ENCODE results near the gene SNTB2.
"Not testable (repeated sequence)": the region's sequence is repeated elsewhere in the genome, so short reads cannot be mapped to it uniquely, and the experiment has no call there.

Gene SNTB2

DNA sequence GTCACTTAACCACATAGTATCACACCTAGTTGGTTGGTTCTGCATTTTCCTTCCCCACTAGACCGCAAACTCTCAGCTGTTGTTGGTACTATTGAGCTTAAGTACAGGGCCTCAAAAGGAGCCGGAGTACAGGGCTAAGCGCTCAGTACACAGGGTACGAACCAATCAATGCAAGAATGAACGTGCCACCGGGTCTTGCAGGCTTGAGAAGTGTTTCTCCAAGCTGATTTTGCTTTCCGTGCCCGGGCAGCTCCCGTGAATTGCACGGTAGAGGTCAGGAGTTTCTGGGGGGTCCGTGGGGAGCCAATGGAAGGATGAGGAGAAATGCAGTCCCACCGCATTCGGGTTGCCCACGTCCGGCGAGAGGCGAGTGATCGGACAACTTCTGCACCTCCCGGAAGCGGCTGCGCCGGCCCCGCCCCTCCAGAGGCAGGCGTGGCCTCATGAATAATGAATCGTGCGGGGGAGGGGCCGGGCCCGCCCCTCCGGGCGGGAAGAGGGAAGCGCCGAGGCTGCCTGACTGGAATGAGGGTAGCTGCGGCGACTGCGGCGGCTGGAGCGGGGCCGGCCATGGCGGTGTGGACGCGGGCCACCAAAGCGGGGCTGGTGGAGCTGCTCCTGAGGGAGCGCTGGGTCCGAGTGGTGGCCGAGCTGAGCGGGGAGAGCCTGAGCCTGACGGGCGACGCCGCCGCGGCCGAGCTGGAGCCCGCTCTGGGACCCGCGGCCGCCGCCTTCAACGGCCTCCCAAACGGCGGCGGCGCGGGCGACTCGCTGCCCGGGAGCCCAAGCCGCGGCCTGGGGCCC is at the start of gene SNTB2:
TSS of gene SNTB2 (plus strand) at position 523 of the 804 bp plus-strand sequence. CDS start at position 526, 3 bp downstream.
- DNase-seq (ENCODE audit: low spot score), result peak; percentile 93

DNA sequence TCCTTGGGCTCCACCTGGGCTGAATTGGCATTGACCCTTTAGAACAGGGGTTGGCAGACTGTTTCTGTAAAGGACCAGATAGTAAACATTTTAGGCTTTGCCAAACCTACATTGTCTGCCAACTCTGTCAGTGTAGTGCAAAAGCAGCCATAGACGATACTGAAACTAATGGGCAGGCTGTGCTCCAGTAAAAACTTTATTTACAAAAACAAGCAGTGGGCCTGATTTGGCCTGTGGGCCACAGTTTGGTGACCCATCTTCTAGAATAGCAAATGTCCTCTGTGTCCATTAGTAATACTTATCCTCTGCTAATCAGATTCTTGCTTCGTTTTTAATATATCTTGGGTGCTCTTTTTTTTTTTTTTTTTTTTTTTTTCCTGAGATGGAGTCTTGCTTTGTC is 48.4 kb upstream of the SNTB2 start:
- DNase-seq (ENCODE audit: low spot score), result no peak

DNA sequence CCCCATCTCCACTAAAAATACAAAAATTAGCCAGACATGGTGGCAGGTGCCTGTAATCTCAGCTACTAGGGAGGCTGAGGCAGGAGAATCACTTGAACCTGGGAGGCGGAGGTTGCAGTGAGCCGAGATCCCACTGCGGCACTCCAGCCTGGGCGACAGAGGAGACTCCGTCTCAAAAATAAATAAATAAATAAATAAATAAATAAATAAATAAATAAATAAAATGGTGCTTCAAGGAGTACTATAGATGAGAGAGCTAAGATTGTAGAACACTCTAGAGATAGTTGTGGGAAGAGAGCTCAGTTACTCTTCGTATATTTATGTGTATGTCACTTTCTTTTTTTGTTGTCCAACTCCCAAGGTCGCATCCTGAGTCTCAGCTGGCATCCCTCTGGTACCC is 47.5 kb upstream of the SNTB2 start:
- DNase-seq (ENCODE audit: low spot score), result not testable (repeated sequence)

- DNase-seq (ENCODE audit: low spot score), result no peak
Observed at GRCh38 chr16:69141014-69141413, 46.0 kb upstream of the SNTB2 start.

DNA sequence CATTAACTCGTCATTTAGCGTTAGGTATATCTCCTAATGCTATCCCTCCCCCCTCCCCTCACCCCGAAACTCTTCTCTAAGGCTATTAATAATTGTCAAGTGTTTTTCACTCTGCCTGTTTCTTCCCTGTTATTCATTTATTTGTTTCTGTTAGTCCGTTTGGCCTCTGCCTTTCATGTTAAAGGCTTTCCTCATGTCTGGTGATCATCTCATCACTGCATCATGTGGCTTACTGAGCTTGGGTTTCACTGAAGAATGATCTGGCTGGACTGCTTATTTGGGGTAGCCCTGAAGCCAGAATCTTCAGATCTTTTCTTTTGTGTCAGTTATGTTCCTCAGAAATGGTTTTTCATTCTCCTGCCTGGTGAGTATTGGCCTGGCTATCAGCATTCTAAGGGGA is 45.0 kb upstream of the SNTB2 start:
- DNase-seq (ENCODE audit: low spot score), result no peak

DNA sequence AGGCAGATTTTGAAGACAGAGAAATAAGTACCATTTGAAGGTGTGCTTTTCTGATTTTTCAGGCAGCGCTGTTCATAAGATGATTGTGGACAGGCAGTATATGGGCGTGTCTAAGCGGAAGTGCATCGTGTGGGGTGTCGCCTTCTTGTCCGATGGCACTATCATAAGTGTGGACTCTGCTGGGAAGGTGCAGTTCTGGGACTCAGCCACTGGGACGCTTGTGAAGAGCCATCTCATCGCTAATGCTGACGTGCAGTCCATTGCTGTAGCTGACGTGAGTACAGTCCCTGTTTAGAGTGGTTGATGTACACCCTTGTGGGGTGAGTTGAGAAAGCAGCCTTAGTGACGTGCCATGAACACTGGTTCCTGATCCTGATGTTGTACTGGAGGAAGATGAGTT is 43.8 kb upstream of the SNTB2 start:
- DNase-seq (ENCODE audit: low spot score), result no peak

DNA sequence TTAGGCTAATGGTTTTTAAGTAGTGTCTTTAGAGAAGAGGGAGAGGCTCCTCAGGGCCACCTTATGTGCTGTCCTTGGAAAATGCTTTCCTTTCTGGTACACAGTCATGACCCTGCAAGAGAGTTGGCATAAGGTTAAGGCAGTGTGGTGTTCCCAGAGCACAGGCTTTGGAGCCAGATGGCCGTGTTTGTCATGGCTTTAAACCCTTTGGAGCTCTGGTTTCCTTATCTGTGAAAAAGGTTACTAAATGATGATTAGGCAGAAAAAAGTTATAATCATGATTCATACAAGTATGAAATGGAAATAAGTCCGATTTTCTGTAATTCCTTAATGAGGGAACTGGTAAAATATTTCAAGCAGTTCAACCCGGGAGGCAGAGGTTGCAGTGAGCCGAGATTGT is 41.3 kb upstream of the SNTB2 start:
- DNase-seq (ENCODE audit: low spot score), result no peak

DNA sequence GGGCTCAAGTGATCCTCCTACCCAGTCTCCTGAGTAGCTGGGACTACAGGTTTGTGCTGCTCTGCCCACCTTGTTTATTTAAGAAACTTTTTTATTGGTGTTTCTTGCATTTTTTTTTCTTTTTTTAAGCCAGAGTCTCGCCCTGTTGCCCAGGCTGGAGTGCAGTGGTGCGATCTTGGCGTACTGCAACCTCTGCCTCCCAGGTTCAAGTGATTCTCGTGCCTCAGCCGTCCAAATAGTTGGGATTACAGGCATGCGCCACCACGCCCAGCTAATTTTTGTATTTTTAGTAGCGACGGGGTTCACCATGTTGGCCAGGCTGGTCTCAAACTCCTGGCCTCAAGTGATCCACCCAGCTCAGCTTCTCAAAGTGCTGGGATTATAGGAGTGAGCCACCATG is 37.3 kb upstream of the SNTB2 start:
- not testable (repeated sequence) for DNase-seq (ENCODE audit: low spot score)

- peak; percentile 60 for DNase-seq (ENCODE audit: low spot score)
Observed at GRCh38 chr16:69150146-69150865, 36.7 kb upstream of the SNTB2 start.

GRCh38 chr16:69157196-69157595 is 29.8 kb upstream of the SNTB2 start:
- DNase-seq (ENCODE audit: low spot score), result no peak

DNA sequence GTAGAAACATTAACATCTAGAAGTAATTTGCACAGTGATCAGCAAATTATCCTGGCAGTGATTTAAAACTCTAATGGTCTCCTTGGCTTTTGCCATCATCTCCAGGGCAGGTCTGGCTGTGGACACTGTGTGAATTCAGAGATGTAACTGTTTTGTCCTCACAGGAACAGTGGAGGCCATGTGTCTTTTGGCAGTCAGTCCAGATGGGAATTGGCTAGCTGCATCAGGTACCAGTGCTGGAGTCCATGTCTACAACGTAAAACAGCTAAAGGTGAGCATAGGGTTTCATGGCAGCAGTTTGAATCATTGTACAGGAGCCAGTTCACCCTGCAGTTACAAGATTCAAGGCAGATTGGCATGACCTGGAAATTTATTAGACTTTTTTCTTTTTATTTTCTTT is 26.8 kb upstream of the SNTB2 start:
- no peak for DNase-seq (ENCODE audit: low spot score)

- DNase-seq (ENCODE audit: low spot score), result no peak
Observed at GRCh38 chr16:69165584-69165983, 21.4 kb upstream of the SNTB2 start.

- DNase-seq (ENCODE audit: low spot score), result peak; percentile 45
Observed at GRCh38 chr16:69166221-69166833, 20.6 kb upstream of the SNTB2 start.

DNA sequence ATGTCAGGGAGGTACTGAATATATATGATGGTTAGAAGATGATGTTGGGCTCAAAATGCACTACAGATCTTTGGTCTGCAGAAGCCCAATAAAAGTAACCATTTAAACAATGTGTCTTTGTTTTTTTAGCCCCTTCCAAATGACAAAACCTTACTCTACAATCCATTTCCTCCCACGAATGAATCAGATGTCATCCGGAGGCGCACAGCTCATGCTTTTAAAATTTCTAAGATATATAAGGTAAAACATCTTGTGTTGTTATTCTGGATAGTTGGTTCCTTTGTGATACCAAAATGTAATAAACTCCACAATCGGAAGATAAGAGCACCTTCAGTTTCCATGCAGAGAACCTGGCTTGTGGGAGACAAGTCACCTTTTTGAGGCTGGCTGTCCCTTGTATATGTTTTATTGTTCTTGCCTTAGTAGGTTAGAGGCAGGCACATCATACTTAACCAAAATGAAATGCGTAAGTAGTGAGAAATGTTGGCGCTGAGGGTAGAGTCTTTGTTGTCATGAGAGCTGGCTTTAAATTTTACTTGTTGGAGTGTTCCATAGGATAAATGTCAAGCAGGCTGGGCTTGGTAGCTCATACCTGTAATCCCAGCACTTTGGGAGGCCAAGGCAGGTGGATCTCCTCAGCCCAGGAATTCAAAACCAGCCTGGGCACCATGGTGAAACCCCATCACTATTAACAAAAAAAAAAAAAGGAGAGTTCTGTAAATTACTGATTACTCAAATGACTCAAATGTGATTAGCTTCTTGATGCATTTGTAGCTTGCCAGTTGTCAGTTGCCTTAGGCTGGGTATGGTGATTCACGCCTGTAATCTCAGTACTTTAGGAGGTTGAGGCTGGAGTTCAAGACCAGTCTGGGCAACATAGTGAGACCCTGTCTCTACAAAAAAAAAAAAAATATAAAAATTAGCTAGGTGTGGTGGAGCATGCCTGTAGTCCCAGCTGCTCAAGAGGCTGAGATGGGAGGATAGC is 19.7 kb upstream of the SNTB2 start:
- DNase-seq (ENCODE audit: low spot score), result no peak

- no peak for DNase-seq (ENCODE audit: low spot score)
Observed at GRCh38 chr16:69169051-69169450, 17.9 kb upstream of the SNTB2 start.

GRCh38 chr16:69169607-69170352 is 17.2 kb upstream of the SNTB2 start:
- no peak for DNase-seq (ENCODE audit: low spot score)

DNA sequence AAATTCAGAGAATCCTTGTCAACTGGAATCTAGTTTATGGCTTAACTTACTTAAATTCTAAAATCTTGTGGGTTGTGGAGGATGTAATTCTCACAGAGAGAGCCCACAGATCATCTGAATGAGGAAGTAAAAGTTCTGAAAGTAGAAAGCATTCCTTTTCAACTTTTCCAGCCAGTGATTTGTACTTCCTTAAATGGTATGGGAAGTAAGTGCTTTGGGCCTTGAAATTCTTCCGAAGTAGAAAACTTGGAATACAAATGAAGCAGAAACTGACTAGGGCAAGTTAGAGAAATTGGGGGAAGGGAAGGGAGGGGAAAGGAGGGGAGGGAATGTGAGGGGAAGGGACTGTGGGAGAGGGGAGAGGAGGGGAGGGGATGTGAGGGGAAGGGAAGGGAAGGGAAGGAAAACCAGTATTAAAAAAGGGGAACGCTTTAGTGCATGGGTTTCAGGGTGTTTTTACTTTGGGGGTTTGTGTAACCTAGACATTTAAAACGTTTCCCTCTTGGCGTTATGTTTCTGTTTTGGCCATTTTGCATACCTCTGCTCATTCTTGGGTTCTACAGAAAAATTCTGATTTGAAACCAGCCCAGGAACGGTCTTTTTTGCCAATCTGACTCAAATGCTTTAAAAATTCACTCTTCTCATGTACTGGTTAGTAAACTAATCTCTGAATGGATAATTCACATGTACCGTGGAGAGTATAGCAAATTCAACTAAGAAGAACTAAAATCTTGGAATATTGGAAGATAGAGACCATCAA is 15.5 kb upstream of the SNTB2 start:
- DNase-seq (ENCODE audit: low spot score), result peak; percentile 25

DNA sequence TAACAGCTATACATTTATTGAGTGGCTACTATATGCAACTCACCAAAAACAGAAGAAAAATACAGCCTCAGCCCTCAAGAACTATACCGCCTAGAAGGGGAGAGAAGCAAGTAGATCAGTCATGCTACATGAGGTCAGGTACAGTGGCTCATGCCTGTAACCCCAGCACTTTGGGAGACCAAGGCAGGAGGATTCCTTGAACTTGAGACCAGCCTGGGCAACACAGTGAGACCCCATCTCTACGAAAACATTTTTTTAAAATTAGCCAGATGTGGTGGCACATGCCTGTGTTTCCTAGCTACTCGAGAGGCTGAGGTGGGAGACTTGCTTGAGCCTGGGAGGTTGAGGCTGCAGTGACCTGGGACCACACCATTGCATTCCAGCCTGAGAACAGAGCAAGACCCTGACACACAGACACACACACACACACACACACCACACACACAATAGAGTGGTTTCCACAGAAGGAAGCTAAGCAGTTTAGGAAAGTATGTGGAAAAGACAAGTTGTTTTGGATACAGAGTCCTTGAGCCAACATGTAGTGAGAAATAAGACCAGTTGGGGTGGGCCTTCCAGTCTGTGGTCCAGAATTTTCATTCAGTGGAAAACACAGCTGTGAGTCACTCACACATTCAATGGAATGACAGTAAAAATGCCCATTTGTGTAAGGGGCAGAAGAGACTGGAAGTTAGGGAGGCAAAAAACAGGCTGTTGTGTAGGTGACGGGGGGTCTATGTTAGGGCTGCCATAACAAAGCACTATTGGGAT is 10.7 kb upstream of the SNTB2 start:
- peak; percentile 53 for DNase-seq (ENCODE audit: low spot score)

DNA sequence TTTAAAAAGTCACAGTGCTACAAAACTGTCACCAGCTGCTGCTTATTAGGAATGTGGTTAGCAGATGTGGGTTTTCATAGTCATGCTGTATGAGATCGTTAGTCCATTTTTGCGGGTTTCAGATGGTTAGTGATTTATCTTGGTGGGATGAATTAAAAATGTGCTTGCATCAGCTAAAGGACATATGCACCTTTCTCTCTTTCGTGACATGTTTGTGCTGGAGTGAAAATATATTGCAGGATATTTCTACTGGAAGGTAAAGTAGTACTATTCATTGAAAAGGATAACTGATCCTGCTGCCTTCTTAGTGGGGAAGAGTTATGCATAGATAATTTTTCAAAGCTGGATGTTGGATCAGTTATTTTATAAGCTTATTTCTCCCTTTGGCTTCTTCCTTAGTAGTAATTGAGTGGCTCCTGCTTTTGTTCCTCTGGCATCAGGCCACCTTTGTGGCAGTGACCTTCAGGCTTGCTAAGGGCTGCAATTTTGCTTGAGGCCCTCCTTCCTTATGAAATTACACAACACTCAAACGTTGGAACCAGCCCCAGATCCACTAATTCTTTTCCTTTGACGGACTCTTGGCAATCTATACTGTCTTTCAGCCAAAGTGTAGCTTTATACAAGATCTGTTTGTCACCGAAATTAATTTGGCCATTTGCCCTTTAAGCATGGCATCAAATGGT is 7.5 kb upstream of the SNTB2 start:
- DNase-seq (ENCODE audit: low spot score), result peak; percentile 61

Data from AG08396 (cell line).